HG02981 (cell line): Measurements from ENCODE around the gene SLC23A3.

Experiments
- ATAC-seq: cut with Tn5 transposase; IDR thresholded peaks from one replicate; pipeline ENCODE4 v1.9.1; 2021; ENCODE audit warnings: mild to moderate bottlenecking, moderate library complexity; ENCODE audit not compliant: unreplicated experiment

SLC23A3 gene

DNA sequence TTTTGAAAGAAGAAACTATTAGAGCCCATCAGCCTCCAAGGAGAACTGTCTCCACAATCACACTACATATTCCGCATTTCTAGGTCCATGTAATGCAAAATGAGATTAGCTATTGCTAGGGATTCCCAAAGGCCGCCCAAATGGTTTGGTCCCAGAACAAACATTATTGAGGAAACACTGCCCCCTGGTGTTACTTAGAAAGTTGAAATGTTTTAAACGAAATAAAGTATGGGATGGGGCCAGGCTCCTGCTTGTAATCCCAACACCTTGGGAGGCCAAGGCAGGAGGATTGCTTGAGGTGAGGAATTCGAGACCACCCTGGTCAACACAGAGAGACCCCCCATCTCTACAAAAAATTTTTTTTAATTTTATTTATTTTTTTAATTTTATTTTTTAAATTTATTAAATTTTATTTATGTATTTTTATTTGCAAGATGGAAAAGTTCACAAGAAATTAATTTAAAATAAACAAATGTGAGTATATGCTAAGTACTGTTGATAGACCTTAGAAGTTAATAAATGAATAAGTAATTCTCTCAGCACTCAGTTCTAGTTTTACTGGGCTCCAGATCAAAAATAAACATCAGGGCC, 14.7 kb downstream of the SLC23A3 start:
- no peak for ATAC-seq

DNA sequence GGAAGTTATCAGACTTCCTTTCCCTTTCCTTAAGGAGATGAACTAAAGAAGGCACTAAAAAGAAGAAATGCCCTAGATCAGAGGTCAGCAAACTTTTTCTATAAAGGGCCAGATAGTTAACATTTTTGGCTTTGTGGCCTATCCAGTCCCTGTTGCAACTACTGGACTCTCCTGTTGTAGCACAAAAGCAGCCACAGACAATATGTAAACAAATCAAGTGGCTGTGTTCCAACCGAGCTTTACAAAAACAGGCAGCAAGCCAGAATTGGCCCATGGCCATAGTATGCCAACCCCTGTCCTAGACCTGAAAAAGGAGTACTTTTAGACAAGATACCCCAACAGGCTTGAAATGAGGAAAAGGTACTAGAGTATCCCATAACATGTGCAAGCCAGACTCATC, 20.2 kb downstream of the SLC23A3 start:
- no peak for ATAC-seq

DNA sequence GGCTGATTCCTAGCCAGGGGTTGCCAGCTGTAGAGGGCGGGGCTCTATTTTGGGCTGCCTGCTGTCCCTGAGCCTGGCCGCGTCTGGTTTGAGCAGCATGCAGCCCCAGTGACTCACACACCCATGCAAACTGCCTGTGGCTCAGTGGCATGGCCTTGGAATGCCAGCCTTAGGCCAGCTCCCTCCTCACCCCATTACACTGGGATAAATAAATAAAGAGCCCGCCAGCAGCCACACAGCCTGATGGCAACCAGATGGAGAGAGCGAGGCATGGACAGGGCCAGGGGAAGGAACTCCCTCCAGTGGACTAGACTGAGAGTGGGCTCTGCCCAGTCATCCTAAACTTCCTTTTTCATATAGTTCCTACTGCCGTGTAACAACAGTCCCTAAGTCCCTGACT, 27.5 kb downstream of the SLC23A3 start:
- ATAC-seq = no peak

DNA sequence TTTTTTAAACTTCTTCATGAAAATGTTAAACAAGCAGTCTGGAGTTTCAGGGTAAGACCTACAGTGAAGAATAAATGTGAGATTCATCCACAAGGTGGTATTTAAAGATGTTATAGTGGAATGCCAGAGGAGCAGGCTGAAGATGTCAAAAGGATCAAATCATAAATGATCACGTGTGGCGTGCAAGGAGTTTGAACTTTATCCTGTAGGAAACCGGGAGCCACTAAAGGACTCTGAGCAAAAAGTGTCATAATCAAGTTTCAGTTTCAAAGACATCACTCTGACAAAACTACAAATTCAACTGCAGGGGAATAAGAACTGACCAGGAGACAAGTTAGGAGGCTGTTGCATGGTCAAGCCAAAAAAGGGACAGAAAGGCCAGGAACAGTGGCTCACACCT, 29.1 kb downstream of the SLC23A3 start:
- no peak for ATAC-seq

DNA sequence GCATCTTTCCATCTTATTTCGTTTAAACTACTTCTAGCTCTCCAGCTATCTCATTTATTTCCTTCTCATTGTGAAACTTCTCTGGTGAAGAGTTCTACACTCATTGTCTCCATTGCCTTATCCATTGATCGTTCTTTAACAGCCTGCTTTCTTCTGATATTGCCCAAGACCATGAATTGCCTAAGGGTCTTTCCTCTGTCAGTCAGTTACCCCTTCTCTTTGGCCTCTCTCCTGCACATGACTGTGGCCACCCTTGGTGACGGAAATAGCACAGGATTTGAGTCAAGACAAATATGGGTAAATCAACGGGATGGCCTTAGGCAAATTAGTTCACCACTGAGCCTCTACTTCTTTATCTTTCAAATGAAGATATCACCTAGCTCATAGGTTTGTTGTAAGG, 35.9 kb downstream of the SLC23A3 start:
- no peak for ATAC-seq

DNA sequence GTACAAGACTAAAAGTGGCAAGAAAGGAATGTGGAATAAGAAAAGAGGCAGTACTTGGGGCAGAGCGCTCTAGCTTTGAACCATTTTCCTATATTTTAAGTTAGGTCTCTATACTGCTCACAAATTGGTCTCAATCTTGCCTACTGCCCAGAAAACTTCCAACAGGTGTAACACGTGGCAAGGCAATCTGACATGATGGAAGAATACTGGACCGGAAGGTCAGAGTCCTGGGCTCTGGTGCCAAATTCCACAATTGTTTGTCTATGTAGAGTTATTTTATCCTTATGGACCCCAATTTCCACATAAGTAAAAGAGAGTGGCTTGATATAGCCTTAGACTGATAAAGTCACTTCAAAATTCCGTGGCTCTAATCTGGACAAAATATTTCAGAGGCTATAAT, 38.1 kb downstream of the SLC23A3 start:
- ATAC-seq = no peak

DNA sequence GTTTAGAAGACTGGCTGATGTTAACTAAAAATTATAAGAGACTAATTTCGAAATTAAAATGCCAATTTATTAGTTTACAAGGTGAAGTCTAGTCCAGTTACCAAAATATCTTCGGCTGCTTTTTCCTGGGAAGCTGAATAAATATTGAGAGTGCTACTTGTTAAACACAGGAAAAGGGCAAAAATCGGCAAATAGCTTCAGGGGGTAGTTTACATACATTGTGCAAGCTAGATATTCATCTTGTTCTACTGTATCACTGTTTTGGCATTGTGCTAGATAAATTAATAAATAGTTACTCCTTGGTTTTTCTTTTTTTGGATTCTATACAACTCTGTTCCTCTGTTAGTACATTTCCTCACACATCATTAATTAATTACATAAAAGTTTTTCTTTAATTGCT, 38.5 kb downstream of the SLC23A3 start:
- no peak for ATAC-seq

DNA sequence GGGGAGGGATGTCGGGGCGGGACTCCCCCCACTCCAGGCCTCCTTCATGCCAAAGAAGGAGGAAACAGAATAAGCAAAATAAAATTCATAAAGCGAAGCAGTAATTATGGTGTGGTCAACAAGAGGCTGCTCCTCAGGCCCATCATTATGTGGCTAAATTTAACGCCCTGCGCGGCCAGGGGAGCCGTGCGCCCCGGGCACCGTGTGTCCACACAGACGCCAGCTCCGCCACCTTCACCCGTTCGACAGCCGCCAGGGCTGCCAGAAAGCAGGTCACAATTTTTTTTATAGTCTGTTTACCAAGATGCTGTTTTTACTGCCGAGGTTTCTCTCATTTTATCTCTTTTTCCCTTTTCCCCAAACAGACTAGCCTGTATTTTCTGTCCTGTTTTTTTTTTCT, 40.2 kb downstream of the SLC23A3 start:
- ATAC-seq = no peak

DNA sequence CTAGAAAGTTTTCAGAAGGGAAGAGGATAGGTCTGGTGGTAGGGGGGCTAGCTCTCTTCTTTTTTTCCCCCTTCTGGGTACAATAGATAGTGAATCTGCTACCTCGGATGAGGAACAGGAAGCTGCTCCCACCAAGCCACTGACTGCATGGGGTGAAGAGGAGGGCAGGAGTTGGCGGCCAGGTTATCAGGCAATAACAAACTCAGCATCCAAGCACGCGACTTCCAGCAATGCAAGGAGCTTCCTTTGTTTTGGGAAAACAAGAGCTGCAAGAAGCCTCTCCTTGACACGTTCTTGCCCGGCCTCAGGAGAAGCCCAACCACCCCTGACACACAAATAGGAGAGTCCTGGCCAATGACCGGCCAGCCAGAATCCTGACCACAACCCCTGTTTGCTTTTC, 41.4 kb downstream of the SLC23A3 start:
- ATAC-seq = no peak

DNA sequence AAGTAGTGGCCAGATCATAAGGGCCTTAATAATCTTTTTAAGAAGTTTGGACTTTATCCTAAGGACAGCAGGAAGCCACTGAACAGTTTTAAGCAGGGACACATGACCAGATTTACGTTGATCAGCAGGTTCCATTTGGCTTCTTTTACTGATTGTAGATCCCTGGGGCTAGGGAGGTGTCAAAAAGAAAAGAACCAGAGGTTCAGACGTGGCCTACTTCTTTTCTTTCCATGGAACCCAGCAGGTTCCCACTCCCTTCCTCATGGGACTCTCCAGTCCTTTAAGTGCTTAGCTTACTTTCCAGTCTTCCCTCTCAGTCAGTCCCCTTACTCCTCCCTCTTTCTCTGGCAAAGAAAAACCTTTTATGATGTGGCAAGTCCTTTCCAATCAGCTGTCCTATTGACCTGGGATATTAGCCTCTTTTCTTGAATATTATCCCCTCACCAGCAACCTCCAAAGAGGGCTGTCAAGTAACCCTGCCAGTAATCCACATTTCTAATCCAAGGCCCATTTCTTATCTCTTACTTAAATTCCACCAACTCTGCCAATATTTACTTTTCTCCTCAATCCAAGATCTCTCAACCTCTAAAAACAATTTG, 42.7 kb downstream of the SLC23A3 start:
- ATAC-seq = no peak

DNA sequence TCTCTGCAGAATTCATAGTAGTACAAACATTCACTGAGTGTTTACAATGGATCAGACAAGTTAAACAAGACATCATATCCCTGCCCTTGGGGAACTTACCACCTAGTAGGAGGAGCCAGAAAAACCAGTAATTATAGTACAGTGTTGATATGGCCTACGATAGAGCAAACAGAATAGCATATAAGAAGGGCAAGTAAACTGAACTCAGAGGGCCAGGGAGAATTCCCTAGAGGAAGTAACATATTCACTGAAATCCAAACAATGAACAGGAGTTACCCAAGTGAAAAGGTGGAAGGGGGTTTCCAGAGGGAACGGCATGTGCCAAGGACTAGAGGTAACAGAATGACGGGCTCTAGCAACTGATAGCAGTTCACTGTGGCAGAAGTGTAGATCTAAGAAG, 43.3 kb downstream of the SLC23A3 start:
- no peak for ATAC-seq

DNA sequence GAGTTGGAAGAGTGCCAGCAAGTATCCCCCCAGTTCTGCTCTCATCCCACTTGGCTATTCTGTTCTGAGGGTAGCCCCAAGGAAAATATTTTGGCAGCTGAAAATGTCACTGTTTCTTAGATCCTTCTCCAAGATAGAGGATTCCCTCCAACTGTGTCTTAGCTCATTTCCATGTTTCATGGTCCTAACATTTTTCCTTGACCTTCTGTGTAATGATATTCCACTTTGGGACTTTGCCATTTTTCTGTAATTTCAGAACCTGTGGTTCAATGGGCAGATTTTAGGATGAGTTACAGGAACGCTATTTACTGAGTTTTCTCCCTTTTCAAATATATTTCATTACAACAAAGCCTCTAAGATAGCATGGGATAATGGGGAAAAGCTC, 44.0 kb downstream of the SLC23A3 start:
- ATAC-seq = no peak

DNA sequence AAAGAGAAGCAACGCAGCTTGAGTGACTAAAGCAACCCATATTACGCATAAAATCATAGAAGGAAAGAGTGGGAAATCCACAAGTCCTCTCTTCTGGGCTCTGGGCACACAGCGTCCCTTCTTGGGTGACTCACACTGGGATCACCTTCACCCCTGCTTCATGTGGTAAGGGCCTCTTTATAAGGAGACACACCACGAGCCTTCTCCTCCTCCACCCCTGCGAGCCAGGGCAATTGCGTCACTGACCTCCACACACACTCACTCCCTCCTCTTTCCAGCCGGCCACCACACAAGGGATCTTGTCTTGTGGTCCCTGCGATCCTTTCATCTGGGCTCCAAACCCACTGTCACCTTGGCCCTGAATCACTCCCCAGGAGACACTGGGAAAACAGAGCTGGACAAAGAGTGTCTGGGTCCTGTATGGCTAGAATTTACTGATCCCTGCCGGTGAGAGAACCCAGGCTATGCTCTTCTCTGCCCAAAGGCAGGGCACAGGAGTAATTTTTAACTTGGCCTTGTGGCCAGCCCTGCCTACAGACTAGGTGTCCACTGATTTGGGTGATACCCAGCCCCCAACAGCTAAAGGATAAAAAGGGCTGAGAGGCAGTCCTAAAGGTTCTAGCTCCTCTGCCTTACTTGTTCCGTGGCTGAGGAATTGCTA, 44.5 kb downstream of the SLC23A3 start:
- ATAC-seq = no peak

DNA sequence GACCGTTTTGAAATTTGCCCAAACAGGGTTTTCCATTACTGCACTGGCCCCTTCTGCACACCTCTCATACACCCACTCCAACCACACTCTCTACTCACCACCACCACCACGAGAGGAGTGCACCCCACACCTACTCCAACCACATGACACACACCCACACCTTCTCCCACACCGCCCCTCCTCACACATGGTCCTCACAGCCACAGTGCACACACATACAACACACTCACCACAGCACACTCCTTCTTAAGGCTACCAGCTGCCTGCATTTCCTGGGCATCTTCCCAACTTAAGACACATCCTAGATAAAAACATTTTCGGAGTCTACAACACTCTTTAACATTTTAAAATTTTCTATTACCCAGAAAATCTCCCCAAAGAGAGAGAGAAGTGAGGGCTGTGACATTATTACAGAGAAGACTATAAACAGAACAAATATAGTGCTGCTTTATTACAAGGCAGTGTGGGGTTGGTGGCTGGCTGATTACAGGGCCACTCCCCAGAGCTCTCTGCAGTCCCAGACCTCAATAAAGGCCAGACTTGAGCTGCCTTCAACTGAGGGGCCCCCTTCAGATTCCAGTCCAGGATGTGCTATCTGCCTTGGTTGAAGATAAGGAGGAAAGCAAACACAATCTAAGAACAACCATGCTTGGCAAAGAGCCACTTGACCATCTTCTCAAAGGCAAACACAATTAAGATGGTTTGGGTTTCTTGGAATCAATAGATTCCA, 45.3 kb downstream of the SLC23A3 start:
- ATAC-seq = no peak

DNA sequence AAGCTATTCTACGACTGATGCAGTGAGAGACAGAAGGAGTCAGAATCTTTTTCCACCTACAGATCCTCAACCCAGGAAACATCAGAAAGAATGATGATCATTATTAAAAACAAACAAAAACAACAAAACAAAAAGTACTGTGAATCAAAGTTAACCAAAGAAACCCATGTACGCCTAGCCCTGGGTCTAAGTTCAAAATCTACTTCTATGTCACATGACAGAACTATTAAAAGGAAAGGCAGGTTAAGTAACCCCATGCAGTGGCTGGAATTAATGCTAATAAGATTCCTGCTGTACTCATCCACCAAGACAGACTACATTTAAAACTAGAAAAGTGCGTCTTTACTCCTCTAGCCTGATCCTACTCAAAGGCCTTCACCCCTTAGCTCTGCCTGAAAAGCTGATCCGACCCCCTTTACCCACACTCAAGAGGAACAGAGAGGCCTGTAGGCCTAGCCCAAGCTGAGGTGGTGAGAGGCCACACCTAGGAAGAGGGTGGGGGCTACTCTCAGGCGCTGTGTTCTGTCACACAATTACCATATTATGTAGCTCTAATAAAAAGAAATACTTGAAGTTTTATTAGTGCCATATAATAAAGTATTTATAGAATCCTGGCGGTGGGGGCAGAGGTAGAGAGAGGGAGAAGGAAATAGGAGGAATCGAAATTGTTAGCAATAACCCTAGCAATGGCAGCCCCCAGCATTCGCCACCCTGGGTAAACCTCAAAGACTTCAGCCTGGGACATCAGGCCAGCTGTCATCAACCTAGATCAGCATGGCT, 46.3 kb downstream of the SLC23A3 start:
- ATAC-seq = no peak

DNA sequence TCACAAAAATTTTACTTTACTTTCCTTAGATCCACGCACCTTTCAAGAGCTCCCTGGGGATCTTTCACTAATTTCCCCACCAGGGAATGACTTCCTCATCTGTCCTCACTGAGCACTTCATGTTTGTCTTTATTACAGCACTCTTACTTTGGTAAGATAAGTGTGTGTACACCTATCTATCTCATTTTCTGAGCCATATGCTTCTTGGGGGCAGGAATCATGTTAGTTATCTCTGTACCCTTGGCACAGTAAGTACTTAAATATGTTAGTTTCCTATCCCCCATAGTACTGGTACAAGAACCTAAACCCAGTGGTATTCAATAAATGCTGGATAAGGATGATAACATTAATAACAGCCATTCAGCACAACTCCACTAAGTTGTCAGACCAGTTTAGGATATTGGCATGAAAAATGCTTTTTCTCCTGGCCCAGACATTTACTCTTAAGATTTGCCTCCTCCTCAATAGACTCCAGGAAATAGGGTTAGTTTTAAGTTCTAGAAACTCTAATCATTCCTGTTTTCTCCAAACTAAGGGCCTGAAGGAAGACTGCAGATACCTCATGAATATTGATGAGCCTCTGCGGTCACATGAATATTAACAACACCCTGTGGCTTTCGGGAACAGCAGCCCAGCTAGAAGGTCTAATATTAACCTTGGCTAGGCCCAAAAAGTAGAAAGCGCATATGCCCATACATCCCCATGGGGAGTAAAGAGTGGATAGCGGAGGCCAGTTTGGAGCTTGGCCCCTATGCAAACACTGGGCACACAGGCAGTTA, 47.4 kb downstream of the SLC23A3 start:
- no peak for ATAC-seq

DNA sequence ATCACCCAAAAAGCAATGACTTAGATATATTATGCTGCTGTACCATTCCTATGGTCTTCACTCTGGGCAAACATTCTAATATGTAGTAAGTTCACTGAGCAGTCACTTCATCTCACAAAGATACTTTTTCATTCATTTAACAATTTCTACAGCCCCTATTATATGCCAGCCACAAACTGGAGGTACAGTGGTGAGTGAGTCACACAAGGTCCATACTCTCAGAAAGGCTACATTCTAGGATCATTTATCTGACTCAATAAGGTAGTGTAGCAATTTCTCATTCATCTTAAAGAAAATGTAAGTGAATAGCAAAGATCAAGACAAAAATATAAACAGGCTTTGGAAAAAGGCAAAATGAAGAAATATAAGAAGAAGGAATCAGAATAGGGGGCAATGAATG, 49.7 kb downstream of the SLC23A3 start:
- no peak for ATAC-seq

DNA sequence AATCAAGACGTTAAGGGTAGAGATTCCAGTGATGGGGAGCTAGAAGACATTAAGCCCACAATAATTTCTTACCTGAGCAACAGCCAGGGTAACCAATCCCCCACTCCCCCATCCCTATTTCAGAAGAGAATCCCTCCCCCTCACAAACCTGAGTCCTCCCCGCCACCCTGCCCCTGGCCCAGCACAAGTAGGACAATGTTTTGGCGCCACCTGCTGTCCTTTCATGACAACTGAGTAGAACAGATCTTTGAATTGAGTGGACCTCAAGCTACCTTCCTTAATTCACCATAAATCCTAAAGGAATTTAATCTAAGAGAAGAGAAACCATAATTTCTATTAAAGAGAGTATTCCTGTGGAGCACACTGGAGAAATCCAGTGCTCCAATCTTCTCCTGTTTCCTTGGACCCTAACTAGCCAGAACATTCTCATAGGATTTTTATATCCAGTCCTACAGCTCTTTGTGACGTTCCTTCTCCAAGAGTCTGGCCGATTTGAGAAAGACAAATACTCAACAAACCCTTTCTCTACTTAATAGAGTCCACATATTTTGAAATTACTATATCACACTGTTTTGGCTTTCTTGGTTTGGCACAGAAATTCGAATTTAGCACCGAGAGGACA, 50.3 kb downstream of the SLC23A3 start:
- no peak for ATAC-seq

DNA sequence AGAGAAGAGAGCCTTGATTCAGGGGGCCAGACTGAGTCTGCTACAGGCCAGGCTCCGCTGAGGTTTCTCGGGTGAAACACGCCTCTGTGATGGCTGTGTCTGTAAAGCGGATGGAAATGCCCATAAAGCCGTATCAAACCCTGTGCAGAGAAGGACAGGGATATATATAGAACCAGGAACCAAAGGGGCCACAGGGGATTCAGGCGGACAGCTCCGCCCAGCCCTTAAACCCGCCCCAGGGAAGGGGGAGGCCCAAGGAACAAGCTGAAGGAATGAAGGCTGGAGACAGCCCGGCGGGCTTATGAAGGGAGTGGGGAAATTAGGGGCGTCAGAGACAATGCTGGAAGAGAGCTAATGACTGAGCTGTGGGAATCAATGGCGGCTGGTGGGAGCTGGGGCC, 51.3 kb downstream of the SLC23A3 start:
- ATAC-seq = no peak
